CD4-positive, alpha-beta T cell (primary cell): ENCODE results near the gene POU2F1. TPM values are rescaled to one million over a fixed set of nuclear protein-coding genes. Genes with fewer than 3 reads are reported as not detected.

ENCODE experiments used
- ATAC-seq: fragments of 200-7000 bp; cut with Tn5 transposase; one replicate; pipeline ENCODE4 v1.10.0; 2022; ENCODE audit warnings: mild to moderate bottlenecking; ENCODE audit not compliant: poor library complexity
- CTCF ChIA-PET: fragments of 350-600 bp; sonication (Branson Sonifier 250); formaldehyde crosslinking; loops from one replicate; lab custom pipeline; 2021; ENCODE audit warnings: antibody characterized with exemption, inconsistent platforms; lab: Charles Lee
- POLR2A ChIA-PET: fragments of 350-600 bp; sonication (Branson Sonifier 250); formaldehyde crosslinking; loops from one replicate; lab custom pipeline; 2021; ENCODE audit warnings: antibody characterized with exemption, inconsistent platforms; lab: Charles Lee
- DNase-seq, 14 experiments: peaks; one replicate each; pipeline ENCODE4 v3.0.0-alpha.2; 2013 to 2020; ENCODE audit warnings: mixed read lengths in 2 of 14
- H3K27ac ChIP-seq, 2 donors: one replicate each; pipeline versions ENCODE4 v1.5.1 to v1.7.0; 2013; ENCODE audit warnings: low read length in 2 of 2, low read depth in 1 of 2, mild to moderate bottlenecking in 1 of 2
- H3K27me3 ChIP-seq, 2 experiments: 1 replicate in 1 of 2; 2 replicates in 1 of 2; pipeline versions ENCODE4 v1.6.1 to v1.7.0; 2013; ENCODE audit warnings: low read length in 2 of 2, control low read depth in 1 of 2, mild to moderate bottlenecking in 1 of 2, moderate library complexity in 1 of 2; ENCODE audit not compliant: insufficient read depth in 2 of 2, control insufficient read depth in 1 of 2
- H3K36me3 ChIP-seq: one replicate; pipeline ENCODE4 v1.6.1; 2013; ENCODE audit warnings: low read length, control low read depth; ENCODE audit not compliant: insufficient read depth
- H3K4me1 ChIP-seq: one replicate; pipeline ENCODE4 v1.6.1; 2013; ENCODE audit warnings: low read length, control low read depth; ENCODE audit not compliant: insufficient read depth
- H3K4me3 ChIP-seq: one replicate; pipeline ENCODE4 v1.5.1; 2013; ENCODE audit warnings: mild to moderate bottlenecking, low read length, moderate library complexity
- H3K9me3 ChIP-seq, 2 experiments: 1 replicate in 1 of 2; 2 replicates in 1 of 2; pipeline versions ENCODE4 v1.6.1 to v1.7.0; 2013; ENCODE audit warnings: low read length in 2 of 2, mild to moderate bottlenecking in 2 of 2, control low read depth in 1 of 2, moderate library complexity in 1 of 2; ENCODE audit not compliant: control insufficient read depth in 1 of 2, insufficient read depth in 1 of 2
- H3K27ac Mint-ChIP-seq: one replicate; pipeline ENCODE4 v1.8.0; 2020; ENCODE audit warnings: mixed read lengths
- H3K27me3 Mint-ChIP-seq: one replicate; pipeline ENCODE4 v1.8.0; 2021; ENCODE audit warnings: mixed read lengths
- H3K36me3 Mint-ChIP-seq: one replicate; pipeline ENCODE4 v1.8.0; 2021; ENCODE audit warnings: low read depth, mixed read lengths
- H3K4me1 Mint-ChIP-seq: one replicate; pipeline ENCODE4 v1.8.0; 2021; ENCODE audit warnings: low read depth, mixed read lengths
- H3K4me3 Mint-ChIP-seq: one replicate; pipeline ENCODE4 v1.8.0; 2020; ENCODE audit warnings: mild to moderate bottlenecking, mixed read lengths
- H3K9me3 Mint-ChIP-seq: one replicate; pipeline ENCODE4 v1.8.0; 2020; ENCODE audit warnings: mixed read lengths
- intact Hi-C, 2 experiments: fragments of 100-400 bp; cut with DNase I in 1 of 2; cut with micrococcal nuclease in 1 of 2; formaldehyde crosslinking; loops; one replicate each; pipeline versions ENCODE4 v1.15.1 to v1.9.0; 2023 to 2025; cut with DNase I, micrococcal nuclease
- total RNA-seq, 174 experiments: library from RNA in 2 of 174; stranded (reverse) in 2 of 174; gene quantifications; one replicate each; pipeline ENCODE4 v1.2.3 and lab custom pipeline; 2021 to 2026
- TF ChIP-seq, protein P1 (sequence below): fragments of 200-600 bp; IDR thresholded peaks from one replicate; pipeline ENCODE4 v1.8.0; 2022; ENCODE audit warnings: antibody characterized with exemption, mild to moderate bottlenecking

Gene POU2F1
- total RNA-seq, 2 experiments from 2014 or later: 27.0 to 28.6 TPM

DNA sequence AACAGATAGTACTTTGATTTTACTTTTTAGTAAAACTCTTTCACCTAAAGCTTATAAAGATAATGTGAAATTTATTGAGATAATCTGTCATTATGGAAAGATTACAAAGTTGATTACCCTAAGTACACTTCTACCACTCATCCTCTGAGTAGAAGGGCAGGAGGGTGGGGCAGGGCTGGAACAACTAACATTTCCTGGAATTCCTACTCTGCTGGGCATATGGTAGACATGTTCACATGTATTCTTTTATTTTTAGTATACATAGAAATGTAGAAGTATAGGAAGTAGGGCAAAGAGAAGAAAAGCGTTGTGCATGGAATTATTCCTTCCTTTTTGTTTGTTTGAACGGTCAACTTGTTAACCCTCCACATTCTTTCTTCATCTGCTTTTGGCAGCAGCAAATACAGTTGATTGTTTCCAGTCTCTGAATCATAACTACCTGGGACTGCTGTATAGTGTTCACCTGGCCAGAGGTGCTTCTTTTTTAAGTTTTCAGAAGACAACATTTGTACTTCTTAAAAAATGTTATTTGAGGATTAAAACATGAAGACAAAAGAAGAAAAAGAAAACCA lies 85.1 kb downstream of the POU2F1 start:
- Histone ChIP-seq H3K27ac (no peak overlapping the region), H3K27me3 (no peaks in the 10 kb centered on the region), H3K4me3 (no peak overlapping the region), H3K36me3 (no peaks in the 10 kb centered on the region), H3K4me1 (no peaks in the 10 kb centered on the region), H3K9me3 (no peaks in the 10 kb centered on the region)
- ATAC-seq (no peak), DNase-seq (no peak)
- TF ChIP-seq, protein P1, sequence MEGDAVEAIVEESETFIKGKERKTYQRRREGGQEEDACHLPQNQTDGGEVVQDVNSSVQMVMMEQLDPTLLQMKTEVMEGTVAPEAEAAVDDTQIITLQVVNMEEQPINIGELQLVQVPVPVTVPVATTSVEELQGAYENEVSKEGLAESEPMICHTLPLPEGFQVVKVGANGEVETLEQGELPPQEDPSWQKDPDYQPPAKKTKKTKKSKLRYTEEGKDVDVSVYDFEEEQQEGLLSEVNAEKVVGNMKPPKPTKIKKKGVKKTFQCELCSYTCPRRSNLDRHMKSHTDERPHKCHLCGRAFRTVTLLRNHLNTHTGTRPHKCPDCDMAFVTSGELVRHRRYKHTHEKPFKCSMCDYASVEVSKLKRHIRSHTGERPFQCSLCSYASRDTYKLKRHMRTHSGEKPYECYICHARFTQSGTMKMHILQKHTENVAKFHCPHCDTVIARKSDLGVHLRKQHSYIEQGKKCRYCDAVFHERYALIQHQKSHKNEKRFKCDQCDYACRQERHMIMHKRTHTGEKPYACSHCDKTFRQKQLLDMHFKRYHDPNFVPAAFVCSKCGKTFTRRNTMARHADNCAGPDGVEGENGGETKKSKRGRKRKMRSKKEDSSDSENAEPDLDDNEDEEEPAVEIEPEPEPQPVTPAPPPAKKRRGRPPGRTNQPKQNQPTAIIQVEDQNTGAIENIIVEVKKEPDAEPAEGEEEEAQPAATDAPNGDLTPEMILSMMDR: no peak
- intact Hi-C loops: no loop called here
- Mint-ChIP-seq H3K4me3 (no peak overlapping the region), H3K36me3 (peaks cover 4% of the 10 kb centered on the region), H3K27me3 (no peaks in the 10 kb centered on the region), H3K27ac (no peak overlapping the region), H3K4me1 (peaks cover 30% of the 10 kb centered on the region), H3K9me3 (no peaks in the 10 kb centered on the region)
- ChIA-PET POLR2A (no interaction called here), CTCF (no interaction called here)

DNA sequence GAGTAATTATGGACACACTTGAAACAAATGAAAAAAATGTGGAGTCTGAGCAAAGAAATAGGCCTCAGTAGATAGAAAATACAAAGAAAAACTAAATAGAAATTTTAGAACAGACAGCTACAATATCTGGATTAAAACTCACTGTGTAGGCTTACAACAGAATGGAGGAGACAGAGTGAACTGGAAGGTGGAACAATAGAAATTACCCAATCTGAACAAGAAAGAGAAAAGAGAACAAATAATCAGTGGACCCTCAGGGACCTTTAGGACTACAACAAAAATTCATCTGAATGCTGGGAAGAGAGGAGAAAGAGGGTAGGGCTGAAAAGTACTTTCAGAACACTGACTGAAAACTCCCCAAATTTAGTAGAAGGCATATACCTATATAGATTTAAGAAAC lies 90.0 kb downstream of the POU2F1 start:
- Histone ChIP-seq H3K4me3 (no peak overlapping the region), H3K36me3 (no peaks in the 10 kb centered on the region), H3K4me1 (no peaks in the 10 kb centered on the region), H3K9me3 (peaks cover 0 to 4% of the 10 kb centered on the region in 2 experiments), H3K27ac (no peak overlapping the region), H3K27me3 (no peaks in the 10 kb centered on the region)
- Mint-ChIP-seq H3K27me3 (no peaks in the 10 kb centered on the region), H3K9me3 (peaks cover 3% of the 10 kb centered on the region), H3K27ac (peak overlapping the region; percentile 5), H3K4me1 (peaks cover 17% of the 10 kb centered on the region), H3K36me3 (peaks cover 30% of the 10 kb centered on the region), H3K4me3 (no peak overlapping the region)
- CTCF ChIA-PET: interaction anchor here (1.6 kb wide), 1 partner anchor 8 kb away, joined by 3 read pairs; no protein-coding TSS in a partner anchor
- DNase-seq (no peak), ATAC-seq (no peak)
- TF ChIP-seq, protein P1: no peak
- POLR2A ChIA-PET: no interaction called here
- intact Hi-C loops: no loop called here

DNA sequence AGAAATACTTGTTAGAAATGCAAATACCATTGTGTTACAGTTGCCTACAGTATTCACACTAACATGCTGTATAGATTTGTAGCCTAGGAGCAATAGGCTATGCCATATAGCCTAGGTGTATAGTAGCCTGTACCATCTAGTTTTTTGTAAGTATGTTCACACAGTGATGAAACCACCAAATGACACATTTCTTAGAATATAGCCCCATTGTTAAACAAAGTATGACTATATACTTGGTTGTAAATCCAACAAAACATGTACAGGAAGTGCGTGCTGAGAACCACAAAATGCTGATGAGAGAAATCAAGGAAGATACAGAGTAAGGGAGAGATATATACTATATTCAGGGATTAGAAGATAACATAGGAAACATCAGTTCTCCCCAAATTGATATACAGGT lies 92.2 kb downstream of the POU2F1 start:
- Histone ChIP-seq H3K36me3 (no peaks in the 10 kb centered on the region), H3K27me3 (no peaks in the 10 kb centered on the region), H3K4me3 (no peak overlapping the region), H3K9me3 (peaks cover 8 to 15% of the 10 kb centered on the region in 2 experiments), H3K4me1 (no peaks in the 10 kb centered on the region), H3K27ac (no peak overlapping the region)
- Mint-ChIP-seq H3K27me3 (no peaks in the 10 kb centered on the region), H3K36me3 (peaks cover 49% of the 10 kb centered on the region), H3K27ac (no peak overlapping the region), H3K4me1 (peaks cover 10% of the 10 kb centered on the region), H3K4me3 (no peak overlapping the region), H3K9me3 (peaks cover 12% of the 10 kb centered on the region)
- ChIA-PET POLR2A (no interaction called here), CTCF (no interaction called here)
- TF ChIP-seq, protein P1: no peak
- intact Hi-C loops: no loop called here
- no peak for DNase-seq
- peak; percentile 26 for ATAC-seq
